Activated naive CD8-positive, alpha-beta T cell treated with anti-CD3 and anti-CD28 coated beads for 36 hours (primary cell): ENCODE results near the gene LLGL2. TPM values are rescaled to one million over a fixed set of nuclear protein-coding genes. Genes with fewer than 3 reads are reported as not detected.
"Not testable (repeated sequence)": the region's sequence is repeated elsewhere in the genome, so short reads cannot be mapped to it uniquely, and the experiment has no call there.

ENCODE experiments used
- DNase-seq: peaks from one replicate; pipeline ENCODE4 v3.0.0; 2021
- H3K27ac Mint-ChIP-seq: one replicate; pipeline ENCODE4 v1.8.0; 2022; ENCODE audit warnings: mild to moderate bottlenecking, moderate library complexity, mixed read lengths
- H3K27me3 Mint-ChIP-seq: one replicate; pipeline ENCODE4 v1.8.0; 2022; ENCODE audit warnings: mild to moderate bottlenecking, mixed read lengths
- H3K36me3 Mint-ChIP-seq: one replicate; pipeline ENCODE4 v1.8.0; 2021; ENCODE audit warnings: mild to moderate bottlenecking, mixed read lengths
- H3K4me1 Mint-ChIP-seq: one replicate; pipeline ENCODE4 v1.8.0; 2021; ENCODE audit warnings: mixed read lengths
- H3K4me3 Mint-ChIP-seq: one replicate; pipeline ENCODE4 v1.8.0; 2022; ENCODE audit warnings: mild to moderate bottlenecking, moderate library complexity, mixed read lengths
- H3K9me3 Mint-ChIP-seq: one replicate; pipeline ENCODE4 v1.8.0; 2022; ENCODE audit warnings: mixed read lengths
- total RNA-seq, 2 experiments: library from RNA; stranded (reverse); gene quantifications; one replicate each; pipeline ENCODE4 v1.2.3, GENCODE V29; 2021

Gene LLGL2
- total RNA-seq, 2 experiments from 2014 or later, result 4.8 to 5.0 TPM

DNA sequence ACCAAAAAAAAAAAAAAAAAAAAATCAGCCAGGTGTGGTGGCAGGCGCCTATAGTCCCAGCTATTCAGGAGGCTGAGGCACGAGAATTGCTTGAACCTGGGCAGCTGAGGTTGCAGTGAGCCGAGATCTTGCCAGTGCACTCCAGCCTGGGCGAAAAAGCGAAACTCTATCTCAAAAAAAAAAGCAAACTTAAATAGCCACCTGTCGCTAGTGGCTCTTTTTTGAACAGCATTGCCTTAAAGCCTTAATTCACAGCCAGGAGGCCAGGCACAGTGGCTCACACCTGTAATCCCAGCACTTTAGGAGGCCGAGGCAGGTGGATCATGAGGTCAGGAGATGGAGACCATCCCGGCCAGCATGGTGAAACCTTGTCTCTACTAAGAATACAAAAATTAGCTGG lies 5.1 kb upstream of the LLGL2 start:
- DNase-seq, H3K4me3 Mint-ChIP-seq, H3K27ac Mint-ChIP-seq, H3K9me3 Mint-ChIP-seq, H3K27me3 Mint-ChIP-seq: not testable (repeated sequence)
- peaks cover 20% of the 10 kb centered on the region for H3K4me1 Mint-ChIP-seq
- peaks cover 24% of the 10 kb centered on the region for H3K36me3 Mint-ChIP-seq

DNA sequence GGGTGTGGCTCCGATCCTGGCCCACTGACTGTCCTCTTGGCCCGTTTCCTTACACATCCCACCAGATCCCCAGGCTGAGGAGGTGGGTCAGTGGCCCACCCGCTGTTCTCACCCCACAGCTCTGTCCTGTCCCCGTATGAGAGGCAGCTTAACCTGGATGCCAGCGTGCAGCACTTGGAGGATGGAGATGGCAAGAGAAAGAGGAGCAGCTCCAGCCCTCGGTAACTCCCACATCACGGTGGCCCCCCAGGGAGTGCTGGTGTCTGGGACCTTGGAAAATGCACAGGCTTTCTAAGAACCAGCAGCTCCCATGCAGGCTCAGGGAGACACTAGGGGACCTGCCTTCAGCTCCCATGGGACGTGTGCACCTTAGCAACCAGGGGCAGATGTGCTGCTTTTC lies 4.2 kb upstream of the LLGL2 start:
- Mint-ChIP-seq H3K4me1 (peaks cover 20% of the 10 kb centered on the region), H3K4me3 (no peak overlapping the region), H3K27me3 (no peaks in the 10 kb centered on the region), H3K36me3 (peaks cover 24% of the 10 kb centered on the region), H3K27ac (no peak overlapping the region), H3K9me3 (no peaks in the 10 kb centered on the region)
- no peak for DNase-seq

DNA sequence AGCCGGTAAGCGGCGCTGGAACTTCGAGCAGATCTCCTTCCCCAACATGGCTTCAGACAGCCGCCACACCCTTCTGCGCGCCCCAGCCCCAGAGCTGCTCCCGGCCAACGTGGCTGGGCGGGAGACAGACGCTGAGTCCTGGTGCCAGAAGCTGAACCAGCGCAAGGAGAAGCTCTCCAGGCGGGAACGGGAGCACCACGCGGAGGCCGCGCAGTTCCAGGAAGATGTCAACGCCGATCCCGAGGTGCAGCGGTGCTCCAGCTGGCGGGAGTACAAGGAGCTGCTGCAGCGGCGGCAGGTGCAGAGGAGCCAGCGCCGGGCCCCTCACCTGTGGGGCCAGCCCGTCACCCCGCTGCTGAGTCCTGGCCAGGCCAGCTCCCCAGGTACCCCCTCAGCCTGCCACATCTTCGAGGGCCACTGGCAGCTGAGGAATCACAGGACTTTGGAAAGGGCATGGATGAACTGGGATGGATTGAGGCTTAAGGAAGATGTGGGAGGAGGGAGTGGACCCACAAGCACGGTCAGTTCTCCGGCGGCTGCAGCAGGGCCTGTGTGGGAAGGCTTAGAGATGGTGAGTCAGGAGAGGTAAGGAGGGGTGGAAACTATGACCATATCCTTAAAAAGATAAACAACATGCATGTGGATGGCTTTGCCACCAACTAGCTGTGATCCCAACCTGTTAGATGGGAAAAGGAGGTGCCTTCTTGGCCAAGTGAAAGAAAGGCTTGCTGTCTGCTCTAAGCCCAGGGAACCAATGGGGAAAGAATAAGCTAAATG lies 3.4 kb upstream of the LLGL2 start:
- Mint-ChIP-seq H3K36me3 (peaks cover 22% of the 10 kb centered on the region), H3K9me3 (no peaks in the 10 kb centered on the region), H3K27me3 (no peaks in the 10 kb centered on the region), H3K4me3 (no peak overlapping the region), H3K27ac (no peak overlapping the region), H3K4me1 (peaks cover 26% of the 10 kb centered on the region)
- no peak for DNase-seq

DNA sequence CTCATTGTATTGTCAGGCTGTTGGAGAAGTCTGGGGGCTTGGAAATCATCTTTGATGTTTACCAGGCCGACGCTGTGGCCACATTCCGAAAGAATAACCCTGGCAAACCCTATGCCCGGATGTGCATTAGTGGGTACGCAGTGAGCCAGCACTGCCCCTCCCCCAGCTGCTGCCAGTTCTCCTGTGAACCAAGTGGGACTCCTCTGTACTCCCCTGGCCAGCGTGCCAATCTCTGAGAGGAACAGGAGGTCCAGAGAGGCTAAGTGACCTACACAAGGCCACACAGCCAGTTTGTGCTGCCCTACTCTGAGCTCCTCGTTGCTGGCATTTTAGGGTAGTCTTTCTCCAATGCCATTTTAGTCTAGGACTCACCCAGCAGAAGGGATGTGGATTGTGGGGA lies 1.9 kb upstream of the LLGL2 start:
- H3K36me3 Mint-ChIP-seq, result peaks cover 11% of the 10 kb centered on the region
- no peak for DNase-seq
- no peak overlapping the region for H3K27ac Mint-ChIP-seq
- H3K4me3 Mint-ChIP-seq, result no peak overlapping the region
- H3K9me3 Mint-ChIP-seq, result no peaks in the 10 kb centered on the region
- no peaks in the 10 kb centered on the region for H3K27me3 Mint-ChIP-seq
- H3K4me1 Mint-ChIP-seq, result peaks cover 15% of the 10 kb centered on the region

DNA sequence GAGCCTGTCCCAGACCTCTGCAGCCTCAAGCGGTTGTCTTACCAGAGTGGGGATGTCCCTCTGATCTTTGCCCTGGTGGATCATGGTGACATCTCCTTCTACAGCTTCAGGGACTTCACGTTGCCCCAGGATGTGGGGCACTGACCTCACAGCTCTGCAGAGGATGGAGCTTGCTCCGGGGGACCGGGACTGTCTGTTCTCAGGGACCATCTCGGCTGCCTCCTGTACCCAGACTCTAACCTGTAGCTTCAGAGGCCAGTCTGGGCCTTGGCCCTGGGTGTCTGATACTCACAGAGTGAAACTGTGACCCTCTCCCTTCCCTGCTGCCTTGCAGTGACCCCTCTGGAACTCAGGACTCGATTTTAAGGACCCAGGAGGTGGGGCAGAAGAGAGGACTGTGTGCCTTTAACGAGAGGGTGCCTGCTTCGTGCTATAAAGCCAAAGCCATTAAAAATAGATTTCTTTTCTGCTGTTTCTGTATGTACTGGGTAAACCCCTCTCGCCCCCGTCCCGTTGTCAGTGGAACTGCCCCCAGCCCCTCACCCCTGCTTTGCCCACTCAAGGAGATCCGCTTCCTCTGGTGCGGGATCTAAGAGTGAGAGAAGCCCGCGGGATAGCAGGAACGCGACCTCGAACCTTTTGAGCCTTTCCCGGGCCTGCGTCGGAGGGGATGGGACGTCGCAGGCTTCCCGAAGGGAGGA lies 1.1 kb upstream of the LLGL2 start:
- Mint-ChIP-seq H3K9me3 (no peaks in the 10 kb centered on the region), H3K4me1 (peaks cover 11% of the 10 kb centered on the region), H3K27me3 (no peaks in the 10 kb centered on the region), H3K4me3 (peak overlapping the region; percentile 45), H3K36me3 (peaks cover 11% of the 10 kb centered on the region), H3K27ac (no peak overlapping the region)
- DNase-seq, result no peak

DNA sequence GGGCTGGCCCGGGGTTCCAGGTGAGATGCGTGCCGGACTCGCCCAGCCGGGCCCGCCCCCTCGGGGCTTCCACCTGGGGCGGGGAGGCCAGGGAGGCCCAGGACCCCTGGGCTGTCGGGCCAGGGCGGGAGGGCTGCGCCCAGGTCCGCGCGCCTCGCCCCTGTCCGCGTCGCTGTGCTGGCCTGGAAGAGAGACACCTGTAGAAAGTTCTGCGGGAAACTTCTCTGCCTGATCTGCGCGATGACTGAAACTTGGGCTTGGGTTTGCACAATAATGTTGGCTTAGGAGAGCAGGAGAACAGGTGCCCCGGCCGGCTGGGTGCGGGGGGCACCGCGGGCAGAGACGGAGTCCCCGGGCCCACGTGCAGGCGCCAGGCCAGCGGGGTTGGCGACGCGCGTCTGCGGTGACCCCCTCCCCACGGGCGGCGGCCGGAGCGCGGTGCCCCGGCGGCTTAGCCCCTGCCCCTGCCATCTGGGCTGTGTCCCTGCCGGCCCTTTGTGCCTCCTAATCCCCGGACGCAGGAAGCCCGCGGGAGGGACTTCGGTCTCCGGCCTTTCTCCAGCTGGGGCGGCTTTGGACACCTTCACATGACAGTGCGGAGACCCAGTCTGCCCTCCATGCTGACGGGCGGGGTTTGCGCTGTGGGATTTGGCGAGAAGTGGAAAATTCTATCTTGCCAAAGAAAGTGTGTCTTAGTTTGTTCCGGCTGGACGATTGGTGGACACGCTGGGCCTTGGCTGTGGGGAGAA lies 483 bp downstream of the LLGL2 start:
- H3K36me3 Mint-ChIP-seq, result peaks cover 7% of the 10 kb centered on the region
- H3K27ac Mint-ChIP-seq, result no peak overlapping the region
- no peaks in the 10 kb centered on the region for H3K9me3 Mint-ChIP-seq
- DNase-seq, result no peak
- H3K27me3 Mint-ChIP-seq, result no peaks in the 10 kb centered on the region
- H3K4me3 Mint-ChIP-seq, result peak overlapping the region; percentile 62
- peaks cover 8% of the 10 kb centered on the region for H3K4me1 Mint-ChIP-seq

DNA sequence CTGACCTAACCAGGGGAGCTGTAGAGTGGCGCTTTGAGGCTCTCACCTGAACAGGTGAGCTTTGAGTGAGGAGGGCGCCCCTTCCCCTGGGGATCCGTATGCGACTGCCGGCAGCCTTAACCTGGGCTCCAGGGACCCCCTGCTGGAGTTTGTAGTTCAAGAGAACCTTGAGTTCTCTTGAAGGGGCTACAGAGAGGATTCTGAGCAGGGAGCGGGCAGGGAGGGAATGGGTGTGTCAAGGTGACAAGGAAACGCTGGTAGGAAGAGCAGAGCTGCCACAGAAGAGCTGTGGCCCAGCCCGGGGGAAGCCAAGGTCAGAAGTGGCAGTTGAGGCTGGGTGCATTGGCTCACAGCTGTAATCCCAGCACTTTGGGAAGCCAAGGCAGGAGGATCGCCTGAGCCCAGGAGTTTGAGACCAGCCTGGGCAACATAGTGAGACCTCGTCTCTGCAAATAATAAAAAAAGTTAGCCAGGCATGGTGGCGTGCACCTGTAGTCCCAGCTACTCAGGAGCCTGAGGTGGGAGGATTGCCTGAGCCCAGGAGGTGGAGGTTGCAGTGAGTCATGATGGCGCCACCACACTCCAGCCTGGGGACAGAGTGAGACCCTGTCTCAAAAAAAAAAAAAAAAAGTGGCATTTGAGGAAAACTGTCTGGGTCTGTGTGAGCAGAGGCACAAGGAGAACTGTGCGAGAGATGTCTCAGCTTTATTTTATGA lies 1.2 kb downstream of the LLGL2 start:
- peak overlapping the region; percentile 62 for H3K4me3 Mint-ChIP-seq
- H3K27me3 Mint-ChIP-seq, result no peaks in the 10 kb centered on the region
- no peak for DNase-seq
- no peaks in the 10 kb centered on the region for H3K9me3 Mint-ChIP-seq
- peaks cover 7% of the 10 kb centered on the region for H3K36me3 Mint-ChIP-seq
- H3K27ac Mint-ChIP-seq, result no peak overlapping the region
- peaks cover 8% of the 10 kb centered on the region for H3K4me1 Mint-ChIP-seq

DNA sequence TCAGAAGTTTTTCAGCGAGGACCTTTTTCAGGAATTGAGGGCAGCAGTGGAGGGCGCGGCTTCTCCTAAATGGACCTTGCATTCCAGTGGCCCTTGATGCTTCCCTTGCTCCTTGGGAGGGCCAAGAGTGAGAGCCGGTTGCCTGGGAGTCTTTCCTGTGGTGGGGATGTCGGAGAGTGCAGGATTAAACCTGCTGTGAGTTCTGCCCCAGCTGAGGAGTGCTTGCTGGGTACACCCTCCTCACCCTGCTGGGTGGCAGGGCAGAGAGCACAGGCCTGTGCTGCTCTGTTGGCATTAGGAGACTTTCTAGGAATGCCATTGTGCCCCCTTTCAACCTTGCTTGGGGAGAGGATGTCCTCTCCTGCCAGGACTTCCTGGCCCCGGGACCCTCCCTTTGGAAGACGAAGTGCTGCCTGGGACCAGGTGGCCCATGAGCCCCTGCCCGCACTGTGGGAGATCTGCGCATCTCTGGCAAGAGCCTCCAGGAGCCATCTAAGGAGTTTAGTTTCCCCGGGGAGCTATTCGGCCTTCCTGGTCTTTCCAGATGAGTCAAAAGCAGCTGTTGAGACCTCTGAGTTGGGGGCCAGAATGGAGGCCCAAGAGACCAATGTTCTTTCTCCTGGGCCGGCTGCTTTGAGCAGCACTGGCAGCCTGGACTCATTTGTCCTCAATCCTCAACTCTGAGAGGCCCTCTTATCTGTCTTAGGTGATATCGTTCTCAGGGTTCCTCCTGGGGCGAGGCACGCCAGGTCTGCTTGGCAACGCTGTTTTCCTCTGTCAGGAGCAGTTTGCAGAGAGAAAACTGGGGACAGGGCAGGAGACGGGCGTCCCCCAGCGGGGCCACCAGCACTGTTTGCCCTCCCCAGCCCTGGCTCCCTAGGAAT lies 5.6 kb downstream of the LLGL2 start:
- Mint-ChIP-seq H3K4me1 (peaks cover 28% of the 10 kb centered on the region), H3K27ac (no peak overlapping the region), H3K36me3 (no peaks in the 10 kb centered on the region), H3K4me3 (no peak overlapping the region), H3K9me3 (no peaks in the 10 kb centered on the region), H3K27me3 (no peaks in the 10 kb centered on the region)
- no peak for DNase-seq

DNA sequence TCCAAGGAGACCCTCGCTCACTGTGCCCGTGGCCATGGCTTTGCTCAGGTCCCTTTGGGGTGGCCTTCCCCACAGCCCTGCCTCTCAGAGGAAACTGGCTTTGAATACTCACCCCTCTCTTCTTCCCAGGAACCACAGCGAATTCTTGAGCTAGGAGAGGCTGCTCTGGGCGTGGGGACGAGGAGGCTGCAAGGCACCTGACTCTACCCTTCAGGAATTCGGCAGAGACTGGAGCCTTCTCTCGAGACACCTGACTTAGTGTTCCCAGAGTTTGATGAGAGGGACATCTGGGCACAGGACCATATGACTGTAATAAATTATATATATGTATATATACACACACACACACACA lies 6.2 kb downstream of the LLGL2 start:
- H3K27ac Mint-ChIP-seq, result no peak overlapping the region
- DNase-seq, result no peak
- H3K36me3 Mint-ChIP-seq, result no peaks in the 10 kb centered on the region
- no peak overlapping the region for H3K4me3 Mint-ChIP-seq
- H3K27me3 Mint-ChIP-seq, result no peaks in the 10 kb centered on the region
- peaks cover 23% of the 10 kb centered on the region for H3K4me1 Mint-ChIP-seq
- H3K9me3 Mint-ChIP-seq, result no peaks in the 10 kb centered on the region

DNA sequence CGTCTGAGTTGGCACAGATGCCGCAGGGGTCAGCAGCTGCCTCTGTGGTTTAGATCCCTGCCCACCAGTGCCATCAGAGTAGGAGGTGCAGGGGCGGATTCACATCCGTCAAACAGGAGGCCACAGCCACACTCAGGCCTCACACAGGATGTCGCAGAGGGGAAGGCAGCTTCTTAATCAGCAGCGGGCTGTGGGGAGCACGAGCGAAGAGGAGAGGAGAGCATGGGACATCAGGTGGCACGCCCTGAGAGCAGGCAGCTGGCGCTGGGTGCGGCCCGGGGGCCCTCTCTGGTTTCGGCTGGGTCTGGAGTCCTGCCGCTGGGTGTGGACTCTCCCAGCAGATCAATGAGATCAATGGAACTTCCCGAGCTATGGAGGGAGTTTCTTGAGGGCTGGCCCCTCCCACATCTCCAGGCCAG lies 9.6 kb downstream of the LLGL2 start:
- DNase-seq, result peak; percentile 59
- Mint-ChIP-seq H3K36me3 (no peaks in the 10 kb centered on the region), H3K27me3 (no peaks in the 10 kb centered on the region), H3K27ac (peak overlapping the region; percentile 27), H3K4me1 (peaks cover 20% of the 10 kb centered on the region), H3K4me3 (peak overlapping the region; percentile 10), H3K9me3 (no peaks in the 10 kb centered on the region)

DNA sequence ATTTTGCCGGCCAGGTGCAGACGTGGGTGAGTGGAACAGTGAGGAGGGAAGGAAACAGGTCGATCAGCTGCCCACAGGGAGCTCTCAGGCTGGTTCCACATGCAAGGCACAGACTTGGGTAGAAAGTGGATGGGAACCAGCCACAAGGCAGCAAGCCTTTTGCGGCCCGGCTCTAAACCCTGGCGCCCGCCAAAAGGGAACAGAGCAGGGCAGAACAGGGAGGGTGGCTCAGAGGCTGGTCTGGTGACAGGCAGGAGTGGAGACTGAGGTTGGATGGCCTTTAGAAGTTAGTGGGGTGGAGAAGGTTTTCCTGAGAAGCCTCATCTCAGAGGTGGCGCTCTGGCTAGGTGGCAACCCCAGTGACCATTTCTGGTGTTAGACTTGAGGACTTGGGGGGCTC lies 10.4 kb downstream of the LLGL2 start:
- H3K36me3 Mint-ChIP-seq, result no peaks in the 10 kb centered on the region
- H3K27ac Mint-ChIP-seq, result no peak overlapping the region
- no peaks in the 10 kb centered on the region for H3K27me3 Mint-ChIP-seq
- peak overlapping the region; percentile 10 for H3K4me3 Mint-ChIP-seq
- H3K4me1 Mint-ChIP-seq, result peaks cover 20% of the 10 kb centered on the region
- DNase-seq, result no peak
- H3K9me3 Mint-ChIP-seq, result no peaks in the 10 kb centered on the region

DNA sequence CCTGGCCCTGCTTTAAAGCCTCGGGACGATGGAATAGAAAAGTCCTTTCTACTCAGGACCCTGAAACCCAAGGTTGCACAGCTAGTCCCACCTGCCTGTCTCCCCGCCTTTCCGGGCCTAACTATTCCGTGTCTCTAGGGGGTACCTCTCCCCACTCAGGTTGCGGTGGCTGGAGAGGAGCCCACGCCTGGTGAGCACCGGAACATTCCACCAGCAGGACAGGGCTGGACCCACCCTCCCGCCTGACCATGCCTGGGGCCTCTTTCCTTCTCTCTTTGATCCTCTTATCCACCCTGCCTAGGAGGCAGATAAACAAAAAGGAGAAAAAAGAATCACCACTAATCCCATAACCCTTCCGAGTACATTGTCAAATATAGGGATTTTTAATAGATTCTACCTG lies 10.9 kb downstream of the LLGL2 start:
- peaks cover 20% of the 10 kb centered on the region for H3K4me1 Mint-ChIP-seq
- H3K36me3 Mint-ChIP-seq, result no peaks in the 10 kb centered on the region
- H3K9me3 Mint-ChIP-seq, result no peaks in the 10 kb centered on the region
- no peak for DNase-seq
- no peaks in the 10 kb centered on the region for H3K27me3 Mint-ChIP-seq
- H3K27ac Mint-ChIP-seq, result no peak overlapping the region
- H3K4me3 Mint-ChIP-seq, result no peak overlapping the region

DNA sequence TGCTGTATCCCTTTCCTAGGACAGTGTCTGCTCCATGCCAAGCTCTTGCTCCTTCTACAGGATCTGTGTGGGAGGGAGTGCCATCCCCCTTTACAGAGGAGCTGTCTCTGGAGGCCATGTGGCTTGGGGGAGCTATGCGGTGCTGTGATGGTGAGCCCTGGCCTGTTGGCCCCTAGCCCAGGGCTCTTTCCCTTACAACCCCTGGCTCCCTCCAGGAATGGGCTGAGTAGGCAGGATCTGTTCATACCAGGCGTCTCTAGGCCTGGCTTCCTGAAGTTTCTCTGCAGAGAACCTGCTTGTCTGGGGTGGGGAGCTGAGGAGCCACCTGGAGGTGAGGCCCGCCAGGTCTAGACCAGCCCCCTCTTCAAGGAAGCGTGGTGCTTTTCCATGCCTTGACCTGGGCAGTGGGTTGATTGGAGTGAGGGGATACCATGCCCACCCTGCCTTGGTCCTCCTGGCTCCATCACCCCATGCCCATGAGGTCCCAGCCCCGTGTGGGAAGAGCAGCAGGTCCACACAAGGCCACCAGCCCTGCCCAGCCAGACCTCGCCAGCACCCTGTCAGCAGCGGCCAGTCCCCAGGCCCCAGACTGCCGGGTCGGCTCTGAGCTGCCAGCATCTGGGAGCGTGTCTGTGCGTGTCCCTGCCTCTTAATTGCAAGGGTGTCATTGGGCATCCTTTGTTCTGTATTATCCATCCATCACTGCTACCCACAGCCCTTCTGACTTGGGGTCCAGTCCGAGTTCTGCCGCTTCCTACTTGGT lies 14.7 kb downstream of the LLGL2 start:
- H3K9me3 Mint-ChIP-seq, result no peaks in the 10 kb centered on the region
- H3K4me3 Mint-ChIP-seq, result no peak overlapping the region
- no peaks in the 10 kb centered on the region for H3K27me3 Mint-ChIP-seq
- no peak overlapping the region for H3K27ac Mint-ChIP-seq
- no peak for DNase-seq
- no peaks in the 10 kb centered on the region for H3K36me3 Mint-ChIP-seq
- H3K4me1 Mint-ChIP-seq, result peaks cover 8% of the 10 kb centered on the region
